Activated effector memory CD4-positive, alpha-beta T cell treated with anti-CD3 and anti-CD28 coated beads, Interleukin-2, amount 50 U/mL, for 16 hours (primary cell): ENCODE results near the gene PMIS2.
A peak's percentile ranks its signal among the peaks of the same experiment; 100 is the strongest.
"Not testable (repeated sequence)": the region's sequence is repeated elsewhere in the genome, so short reads cannot be mapped to it uniquely, and the experiment has no call there.

Experiments
- DNase-seq: peaks from one replicate; pipeline ENCODE4 v3.0.0-alpha.2; 2020

Gene PMIS2

GRCh38 chr19:35595026-35595425, 9.1 kb downstream of the PMIS2 start:
- DNase-seq: not testable (repeated sequence)

- DNase-seq: no peak
These were observed 10.0 kb downstream of the PMIS2 start for GRCh38 chr19:35595928-35596327.

- no peak for DNase-seq
These were observed 10.5 kb downstream of the PMIS2 start for GRCh38 chr19:35596366-35596999.

- DNase-seq: no peak
These were observed 16.0 kb downstream of the PMIS2 start for GRCh38 chr19:35601971-35602370.

GRCh38 chr19:35604436-35604835, 18.5 kb downstream of the PMIS2 start:
- DNase-seq: not testable (repeated sequence)

- not testable (repeated sequence) for DNase-seq
These were observed 21.2 kb downstream of the PMIS2 start for GRCh38 chr19:35607170-35607569.

- no peak for DNase-seq
These were observed 21.7 kb downstream of the PMIS2 start for GRCh38 chr19:35607661-35608060.

GRCh38 chr19:35608251-35608650, 22.3 kb downstream of the PMIS2 start:
- no peak for DNase-seq

GRCh38 chr19:35609851-35610353, 23.9 kb downstream of the PMIS2 start:
- peak; percentile 70 for DNase-seq

- no peak for DNase-seq
These were observed 26.2 kb downstream of the PMIS2 start for GRCh38 chr19:35612224-35612558.

- DNase-seq: peak; percentile 98
These were observed 26.8 kb downstream of the PMIS2 start, which contains the start of gene HAUS5 for GRCh38 chr19:35612559-35613321. TSS of gene HAUS5 (plus strand) at chr19:35612735. CDS start at chr19:35612795, 60 bp downstream.

- no peak for DNase-seq
These were observed 27.6 kb downstream of the PMIS2 start for GRCh38 chr19:35613574-35613973.

GRCh38 chr19:35615036-35615435, 29.1 kb downstream of the PMIS2 start:
- DNase-seq: no peak

GRCh38 chr19:35618857-35619256, 32.9 kb downstream of the PMIS2 start:
- DNase-seq: no peak

GRCh38 chr19:35619290-35619923, 33.4 kb downstream of the PMIS2 start:
- no peak for DNase-seq

GRCh38 chr19:35620001-35620400, 34.0 kb downstream of the PMIS2 start:
- DNase-seq: no peak

- DNase-seq: no peak
These were observed 35.7 kb downstream of the PMIS2 start for GRCh38 chr19:35621708-35622107.

- no peak for DNase-seq
These were observed 36.8 kb downstream of the PMIS2 start for GRCh38 chr19:35622750-35623149.

GRCh38 chr19:35623327-35624010, 37.5 kb downstream of the PMIS2 start:
- no peak for DNase-seq

GRCh38 chr19:35628264-35628564, 42.2 kb downstream of the PMIS2 start:
- DNase-seq: no peak

GRCh38 chr19:35628565-35629331, 42.8 kb downstream of the PMIS2 start, which contains the start of gene RBM42:
TSS of gene RBM42 (plus strand) at chr19:35629036. CDS start at chr19:35629154, 118 bp downstream.
- peak; percentile 98 for DNase-seq

GRCh38 chr19:35629332-35629633, 43.3 kb downstream of the PMIS2 start:
- DNase-seq: no peak
